Smooth muscle cell (in vitro differentiated cells): ENCODE results near the gene POLA1. TPM values are rescaled to one million over a fixed set of nuclear protein-coding genes. Genes with fewer than 3 reads are reported as not detected.

Experiments
- DNase-seq: peaks from one replicate; lab custom pipeline; 2025; ENCODE audit not compliant: unreplicated experiment; lab: John Stamatoyannopoulos, UW
- H2AFZ ChIP-seq: fragments of 200-600 bp; sonication (generic); 2 replicates; pipeline ENCODE4 v1.6.0; 2016; ENCODE audit warnings: antibody characterized with exemption, low read depth, mild to moderate bottlenecking
- H3F3A ChIP-seq: fragments of 200-600 bp; sonication (generic); 2 replicates; pipeline ENCODE4 v1.6.0; 2017; ENCODE audit warnings: antibody characterized with exemption, low read depth
- H3K27ac ChIP-seq: fragments of 200-600 bp; sonication (generic); 2 replicates; pipeline ENCODE4 v1.5.1; 2016; ENCODE audit warnings: low read depth, mild to moderate bottlenecking
- H3K27me3 ChIP-seq: fragments of 200-600 bp; sonication (generic); 2 replicates; pipeline ENCODE4 v1.6.1; 2016; ENCODE audit warnings: low read depth, mild to moderate bottlenecking
- H3K36me3 ChIP-seq: fragments of 200-600 bp; sonication (generic); 2 replicates; pipeline ENCODE4 v1.5.1; 2016; ENCODE audit warnings: low read depth
- H3K4me1 ChIP-seq: fragments of 200-600 bp; sonication (generic); 2 replicates; pipeline ENCODE4 v1.5.1; 2016; ENCODE audit warnings: low read depth
- H3K4me2 ChIP-seq: fragments of 200-600 bp; sonication (generic); 2 replicates; pipeline ENCODE4 v1.6.0; 2016; ENCODE audit warnings: mild to moderate bottlenecking
- H3K4me3 ChIP-seq: fragments of 200-600 bp; sonication (generic); 2 replicates; pipeline ENCODE4 v1.5.1; 2016; ENCODE audit warnings: mild to moderate bottlenecking
- H3K79me2 ChIP-seq: fragments of 200-600 bp; sonication (generic); 2 replicates; pipeline ENCODE4 v1.6.0; 2016; ENCODE audit warnings: low read depth, mild to moderate bottlenecking
- H3K9ac ChIP-seq: fragments of 200-600 bp; sonication (generic); 2 replicates; pipeline ENCODE4 v1.6.0; 2016; ENCODE audit warnings: low read depth
- H3K9me3 ChIP-seq: fragments of 200-600 bp; sonication (generic); replicated peaks from 2 replicates; pipeline ENCODE4 v1.5.1; 2016; ENCODE audit warnings: low read depth
- H4K20me1 ChIP-seq: fragments of 200-600 bp; sonication (generic); 2 replicates; pipeline ENCODE4 v1.6.0; 2016; ENCODE audit warnings: low read depth
- CTCF ChIP-seq: fragments of 200-600 bp; sonication (generic); IDR thresholded peaks from 2 replicates; pipeline ENCODE4 v1.5.1; 2017; ENCODE audit warnings: borderline replicate concordance, mild to moderate bottlenecking, antibody characterized with exemption; ENCODE audit not compliant: insufficient read depth, poor library complexity, severe bottlenecking
- WGBS: methylation state at CpG from one replicate; pipeline ENCODE4 v1.1.7; 2016; ENCODE audit warnings: low lambda C conversion rate; 5-methylcytosine and 5-hydroxymethylcytosine counted together
- polyA plus RNA-seq: library from polyadenylated mRNA; unstranded; fragments of >200 nt; fragmentation: Nextera tagmentation; extraction: Ambion mirVana; gene quantifications from 2 replicates; pipeline ENCODE4 v1.2.1, GENCODE V29; 2016
- total RNA-seq: library from RNA; depleted of rRNA; stranded (reverse); fragments of >200 nt; gene quantifications from 2 replicates; pipeline ENCODE4 v1.2.3, GENCODE V29; 2014

The POLA1 gene
- total and polyA plus RNA-seq, 2 experiments from 2014 or later, result 5.4 to 11.7 TPM

- no peak overlapping the region for H3K4me3 ChIP-seq
- no peak for DNase-seq
- WGBS, result 46% methylated on average over 6 of the region's 6 CpGs
- H3K9ac ChIP-seq, result no peak overlapping the region
- peak overlapping the region; percentile 33 for H3K4me2 ChIP-seq
- H3K9me3 ChIP-seq, result no peaks in the 10 kb centered on the region
- H3K27me3 ChIP-seq, result no peaks in the 10 kb centered on the region
- H3K4me1 ChIP-seq, result peaks cover 20% of the 10 kb centered on the region
- no peaks in the 10 kb centered on the region for H3K79me2 ChIP-seq
- no peaks in the 10 kb centered on the region for H3K36me3 ChIP-seq
- no peak overlapping the region for H3K27ac ChIP-seq
- H2AFZ ChIP-seq, result peak overlapping the region; percentile 5
- peaks cover 4% of the 10 kb centered on the region for H3F3A ChIP-seq
- H4K20me1 ChIP-seq, result no peaks in the 10 kb centered on the region
- TF ChIP-seq CTCF, result no peak
Observed at GRCh38 chrX:24657671-24658386, 35.9 kb upstream of the POLA1 start.

- Histone ChIP-seq H3F3A (peaks cover 4% of the 10 kb centered on the region), H3K79me2 (no peaks in the 10 kb centered on the region), H3K9ac (no peak overlapping the region), H3K9me3 (no peaks in the 10 kb centered on the region), H3K27ac (no peak overlapping the region), H3K4me2 (peak overlapping the region; percentile 57), H3K4me1 (peaks cover 20% of the 10 kb centered on the region), H2AFZ (no peak overlapping the region), H3K36me3 (no peaks in the 10 kb centered on the region), H3K4me3 (no peak overlapping the region), H4K20me1 (no peaks in the 10 kb centered on the region), H3K27me3 (no peaks in the 10 kb centered on the region)
- no peak for DNase-seq
- no peak for TF ChIP-seq CTCF
Observed at GRCh38 chrX:24658421-24658820, 35.3 kb upstream of the POLA1 start.

DNA sequence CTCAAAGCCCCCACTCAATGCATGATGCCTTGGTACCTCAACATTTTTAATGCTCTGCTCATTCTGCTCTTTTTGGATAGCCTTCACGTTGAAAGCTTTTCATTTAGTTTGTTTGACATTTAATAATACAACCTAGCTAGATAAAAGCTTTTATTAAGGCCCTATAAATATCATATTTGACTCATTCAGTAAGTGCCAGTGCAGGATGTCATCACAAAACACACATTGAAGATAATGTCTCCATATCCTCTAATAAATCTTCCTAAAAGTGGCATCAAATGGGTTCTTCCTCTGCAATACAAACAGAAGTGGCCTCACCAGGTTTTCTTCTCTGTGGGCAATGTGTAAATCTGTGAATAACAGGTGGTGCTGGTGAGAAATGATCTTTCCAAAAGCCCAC is 34.6 kb upstream of the POLA1 start:
- Histone ChIP-seq H3F3A (peaks cover 4% of the 10 kb centered on the region), H3K9ac (no peak overlapping the region), H3K36me3 (no peaks in the 10 kb centered on the region), H3K4me3 (no peak overlapping the region), H2AFZ (no peak overlapping the region), H3K79me2 (no peaks in the 10 kb centered on the region), H3K27me3 (no peaks in the 10 kb centered on the region), H3K4me2 (peak overlapping the region; percentile 57), H4K20me1 (no peaks in the 10 kb centered on the region), H3K4me1 (peaks cover 20% of the 10 kb centered on the region), H3K27ac (no peak overlapping the region), H3K9me3 (no peaks in the 10 kb centered on the region)
- DNase-seq, result no peak
- no peak for TF ChIP-seq CTCF
- WGBS, result 69% methylated on average over 1 of the region's 1 CpG

- Histone ChIP-seq H2AFZ (no peak overlapping the region), H4K20me1 (no peaks in the 10 kb centered on the region), H3K4me1 (peaks cover 20% of the 10 kb centered on the region), H3K36me3 (no peaks in the 10 kb centered on the region), H3K9me3 (no peaks in the 10 kb centered on the region), H3K9ac (no peak overlapping the region), H3F3A (peaks cover 4% of the 10 kb centered on the region), H3K4me3 (no peak overlapping the region), H3K4me2 (peak overlapping the region; percentile 57), H3K27me3 (no peaks in the 10 kb centered on the region), H3K27ac (no peak overlapping the region), H3K79me2 (no peaks in the 10 kb centered on the region)
- 61% methylated on average over 3 of the region's 3 CpGs for WGBS
- TF ChIP-seq CTCF, result no peak
- DNase-seq, result no peak
Observed at GRCh38 chrX:24659646-24660045, 34.1 kb upstream of the POLA1 start.
